ENCODE results near the gene IPO8.

GRCh38 chr12:30630076-30630978 lies 65.3 kb downstream of the IPO8 start:
- TF ChIP-seq RARB (CRISPR knock-in tag; IDR thresholded peaks at IDR 0.05), result no peak
- no peak for TF ChIP-seq CSRNP3 (CRISPR knock-in tag; IDR thresholded peaks at IDR 0.05)
